ENCODE results near the gene DNAH9. TPM values are rescaled to one million over a fixed set of nuclear protein-coding genes. Genes with fewer than 3 reads are reported as not detected.

DNAH9 gene
- total RNA-seq, 1 donor, result under 0.01 TPM

- H3K4me1 ChIP-seq (ENCODE audit: insufficient read depth, low read length), result no peaks in the 10 kb centered on the region
- H3K4me3 ChIP-seq (ENCODE audit: low read length), result no peak overlapping the region
- no peaks in the 10 kb centered on the region for H3K27me3 ChIP-seq (ENCODE audit: insufficient read depth, low read length)
- peaks cover 4% of the 10 kb centered on the region for H3K9me3 ChIP-seq (ENCODE audit: low read depth, low read length)
Observed at GRCh38 chr17:11738151-11738550, 139.9 kb downstream of the DNAH9 start.

GRCh38 chr17:11739351-11739750, 141.1 kb downstream of the DNAH9 start:
- no peaks in the 10 kb centered on the region for H3K27me3 ChIP-seq (ENCODE audit: insufficient read depth, low read length)
- H3K4me1 ChIP-seq (ENCODE audit: insufficient read depth, low read length), result no peaks in the 10 kb centered on the region
- peaks cover 4% of the 10 kb centered on the region for H3K9me3 ChIP-seq (ENCODE audit: low read depth, low read length)
- H3K4me3 ChIP-seq (ENCODE audit: low read length), result no peak overlapping the region

- Histone ChIP-seq H3K4me3 (ENCODE audit: low read length) (no peak overlapping the region), H3K9me3 (ENCODE audit: low read depth, low read length) (peaks cover 4% of the 10 kb centered on the region), H3K27me3 (ENCODE audit: insufficient read depth, low read length) (no peaks in the 10 kb centered on the region), H3K4me1 (ENCODE audit: insufficient read depth, low read length) (no peaks in the 10 kb centered on the region)
Observed at GRCh38 chr17:11739848-11740247, 141.6 kb downstream of the DNAH9 start.

- peaks cover 4% of the 10 kb centered on the region for H3K9me3 ChIP-seq (ENCODE audit: low read depth, low read length)
- no peaks in the 10 kb centered on the region for H3K27me3 ChIP-seq (ENCODE audit: insufficient read depth, low read length)
- H3K4me1 ChIP-seq (ENCODE audit: insufficient read depth, low read length), result no peaks in the 10 kb centered on the region
- no peak overlapping the region for H3K4me3 ChIP-seq (ENCODE audit: low read length)
Observed at GRCh38 chr17:11742886-11743285, 144.6 kb downstream of the DNAH9 start.

- H3K9me3 ChIP-seq (ENCODE audit: low read depth, low read length), result peaks cover 4% of the 10 kb centered on the region
- no peaks in the 10 kb centered on the region for H3K4me1 ChIP-seq (ENCODE audit: insufficient read depth, low read length)
- H3K4me3 ChIP-seq (ENCODE audit: low read length), result no peak overlapping the region
- no peaks in the 10 kb centered on the region for H3K27me3 ChIP-seq (ENCODE audit: insufficient read depth, low read length)
Observed at GRCh38 chr17:11744696-11745095, 146.4 kb downstream of the DNAH9 start.

GRCh38 chr17:11747441-11747840, 149.2 kb downstream of the DNAH9 start:
- no peaks in the 10 kb centered on the region for H3K27me3 ChIP-seq (ENCODE audit: insufficient read depth, low read length)
- no peaks in the 10 kb centered on the region for H3K9me3 ChIP-seq (ENCODE audit: low read depth, low read length)
- H3K4me1 ChIP-seq (ENCODE audit: insufficient read depth, low read length), result no peaks in the 10 kb centered on the region
- H3K4me3 ChIP-seq (ENCODE audit: low read length), result no peak overlapping the region

GRCh38 chr17:11757815-11758214, 159.5 kb downstream of the DNAH9 start:
- Histone ChIP-seq H3K27me3 (ENCODE audit: insufficient read depth, low read length) (no peaks in the 10 kb centered on the region), H3K4me3 (ENCODE audit: low read length) (no peak overlapping the region), H3K9me3 (ENCODE audit: low read depth, low read length) (no peaks in the 10 kb centered on the region), H3K4me1 (ENCODE audit: insufficient read depth, low read length) (no peaks in the 10 kb centered on the region)

- Histone ChIP-seq H3K9me3 (ENCODE audit: low read depth, low read length) (no peaks in the 10 kb centered on the region), H3K4me3 (ENCODE audit: low read length) (no peak overlapping the region), H3K27me3 (ENCODE audit: insufficient read depth, low read length) (no peaks in the 10 kb centered on the region), H3K4me1 (ENCODE audit: insufficient read depth, low read length) (no peaks in the 10 kb centered on the region)
Observed at GRCh38 chr17:11768106-11768505, 169.8 kb downstream of the DNAH9 start.

- no peaks in the 10 kb centered on the region for H3K27me3 ChIP-seq (ENCODE audit: insufficient read depth, low read length)
- no peaks in the 10 kb centered on the region for H3K9me3 ChIP-seq (ENCODE audit: low read depth, low read length)
- no peak overlapping the region for H3K4me3 ChIP-seq (ENCODE audit: low read length)
- no peaks in the 10 kb centered on the region for H3K4me1 ChIP-seq (ENCODE audit: insufficient read depth, low read length)
Observed at GRCh38 chr17:11768981-11769380, 170.7 kb downstream of the DNAH9 start.

- Histone ChIP-seq H3K27me3 (ENCODE audit: insufficient read depth, low read length) (no peaks in the 10 kb centered on the region), H3K4me1 (ENCODE audit: insufficient read depth, low read length) (no peaks in the 10 kb centered on the region)
Observed at GRCh38 chr17:11772031-11772430, 173.8 kb downstream of the DNAH9 start.

GRCh38 chr17:11779892-11780291, 181.6 kb downstream of the DNAH9 start:
- H3K27me3 ChIP-seq (ENCODE audit: insufficient read depth, low read length), result no peaks in the 10 kb centered on the region
- no peak overlapping the region for H3K4me3 ChIP-seq (ENCODE audit: low read length)
- H3K9me3 ChIP-seq (ENCODE audit: low read depth, low read length), result no peaks in the 10 kb centered on the region
- H3K4me1 ChIP-seq (ENCODE audit: insufficient read depth, low read length), result no peaks in the 10 kb centered on the region

More at GRCh38 chr17:11772031-11772430, 173.8 kb downstream of the DNAH9 start:
- Histone ChIP-seq H3K9me3 (ENCODE audit: low read depth, low read length) (no peaks in the 10 kb centered on the region), H3K4me3 (ENCODE audit: low read length) (no peak overlapping the region)

GRCh38 chr17:11780621-11781020, 182.4 kb downstream of the DNAH9 start:
- H3K4me1 ChIP-seq (ENCODE audit: insufficient read depth, low read length), result no peaks in the 10 kb centered on the region
- H3K9me3 ChIP-seq (ENCODE audit: low read depth, low read length), result no peaks in the 10 kb centered on the region
- no peak overlapping the region for H3K4me3 ChIP-seq (ENCODE audit: low read length)
- no peaks in the 10 kb centered on the region for H3K27me3 ChIP-seq (ENCODE audit: insufficient read depth, low read length)

GRCh38 chr17:11786711-11787438, 188.6 kb downstream of the DNAH9 start:
- H3K4me1 ChIP-seq (ENCODE audit: insufficient read depth, low read length), result no peaks in the 10 kb centered on the region
- H3K27me3 ChIP-seq (ENCODE audit: insufficient read depth, low read length), result no peaks in the 10 kb centered on the region
- no peak overlapping the region for H3K4me3 ChIP-seq (ENCODE audit: low read length)
- no peaks in the 10 kb centered on the region for H3K9me3 ChIP-seq (ENCODE audit: low read depth, low read length)

- no peaks in the 10 kb centered on the region for H3K27me3 ChIP-seq (ENCODE audit: insufficient read depth, low read length)
- no peak overlapping the region for H3K4me3 ChIP-seq (ENCODE audit: low read length)
- no peaks in the 10 kb centered on the region for H3K9me3 ChIP-seq (ENCODE audit: low read depth, low read length)
- no peaks in the 10 kb centered on the region for H3K4me1 ChIP-seq (ENCODE audit: insufficient read depth, low read length)
Observed at GRCh38 chr17:11795906-11796305, 197.6 kb downstream of the DNAH9 start.

GRCh38 chr17:11797803-11798202, 199.5 kb downstream of the DNAH9 start:
- Histone ChIP-seq H3K27me3 (ENCODE audit: insufficient read depth, low read length) (no peaks in the 10 kb centered on the region), H3K4me3 (ENCODE audit: low read length) (no peak overlapping the region), H3K9me3 (ENCODE audit: low read depth, low read length) (no peaks in the 10 kb centered on the region), H3K4me1 (ENCODE audit: insufficient read depth, low read length) (no peaks in the 10 kb centered on the region)

- Histone ChIP-seq H3K4me3 (ENCODE audit: low read length) (no peak overlapping the region), H3K27me3 (ENCODE audit: insufficient read depth, low read length) (no peaks in the 10 kb centered on the region), H3K9me3 (ENCODE audit: low read depth, low read length) (no peaks in the 10 kb centered on the region), H3K4me1 (ENCODE audit: insufficient read depth, low read length) (no peaks in the 10 kb centered on the region)
Observed at GRCh38 chr17:11803231-11803969, 205.1 kb downstream of the DNAH9 start.
